MCF 10A (cell line): ENCODE measurements around the gene RRAGC. TPM values are rescaled to one million over a fixed set of nuclear protein-coding genes. Genes with fewer than 3 reads are reported as not detected.
A peak's percentile ranks its signal among the peaks of the same experiment; 100 is the strongest.

ENCODE experiments used
- BruUV-seq: library from RNA; stranded (reverse); fragments of 400-500 nt; replicated peaks from 2 replicates; lab custom pipeline; 2021; lab: Mats Ljungman, UMichigan
- CTCF ChIA-PET: fragments of 300-600 bp; sonication (Branson Sonifier 250); formaldehyde crosslinking; extraction: SDS; loops from one replicate; lab custom pipeline; 2021; ENCODE audit warnings: antibody characterized with exemption, inconsistent platforms; lab: Yijun Ruan, JAX
- POLR2A ChIA-PET: fragments of 300-600, 350-650 bp; sonication (Branson Sonifier 250); formaldehyde crosslinking; extraction: SDS; loops from one replicate; lab custom pipeline; 2020; ENCODE audit warnings: antibody characterized with exemption, inconsistent platforms; lab: Yijun Ruan, JAX
- DNase-seq: peaks from one replicate; pipeline ENCODE4 v3.0.0-alpha.2; 2018; ENCODE audit not compliant: unreplicated experiment
- H3K27ac Mint-ChIP-seq: one replicate; pipeline ENCODE4 v1.8.0; 2022; ENCODE audit warnings: mild to moderate bottlenecking, low read depth, mixed read lengths; ENCODE audit not compliant: unreplicated experiment
- H3K27me3 Mint-ChIP-seq: one replicate; pipeline ENCODE4 v1.8.0; 2022; ENCODE audit warnings: mixed read lengths; ENCODE audit not compliant: insufficient read depth, unreplicated experiment
- H3K36me3 Mint-ChIP-seq: one replicate; pipeline ENCODE4 v1.8.0; 2022; ENCODE audit warnings: mild to moderate bottlenecking, moderate library complexity, mixed read lengths; ENCODE audit not compliant: insufficient read depth, unreplicated experiment
- H3K4me1 Mint-ChIP-seq: one replicate; pipeline ENCODE4 v1.8.0; 2022; ENCODE audit warnings: mixed read lengths; ENCODE audit not compliant: insufficient read depth, unreplicated experiment
- H3K4me3 Mint-ChIP-seq: one replicate; pipeline ENCODE4 v1.8.0; 2022; ENCODE audit warnings: mild to moderate bottlenecking, moderate library complexity, mixed read lengths; ENCODE audit not compliant: unreplicated experiment
- H3K9me3 Mint-ChIP-seq: one replicate; pipeline ENCODE4 v1.8.0; 2022; ENCODE audit warnings: mixed read lengths; ENCODE audit not compliant: unreplicated experiment
- intact Hi-C: fragments of 100-400 bp; cut with micrococcal nuclease; formaldehyde crosslinking; loops from 2 replicates; pipeline ENCODE4 v1.14.1; 2022
- total RNA-seq: library from RNA; stranded (reverse); gene quantifications from 2 replicates; pipeline ENCODE4 v1.2.3, GENCODE V29; 2022
- TF ChIP-seq, protein P1 (sequence below): fragments of 200-600 bp; IDR thresholded peaks from one replicate; pipeline ENCODE4 v1.8.0; 2022; ENCODE audit warnings: antibody characterized with exemption, mild to moderate bottlenecking; ENCODE audit not compliant: unreplicated experiment

Gene RRAGC
- total RNA-seq, 1 experiment from 2014 or later = 23.3 TPM

DNA sequence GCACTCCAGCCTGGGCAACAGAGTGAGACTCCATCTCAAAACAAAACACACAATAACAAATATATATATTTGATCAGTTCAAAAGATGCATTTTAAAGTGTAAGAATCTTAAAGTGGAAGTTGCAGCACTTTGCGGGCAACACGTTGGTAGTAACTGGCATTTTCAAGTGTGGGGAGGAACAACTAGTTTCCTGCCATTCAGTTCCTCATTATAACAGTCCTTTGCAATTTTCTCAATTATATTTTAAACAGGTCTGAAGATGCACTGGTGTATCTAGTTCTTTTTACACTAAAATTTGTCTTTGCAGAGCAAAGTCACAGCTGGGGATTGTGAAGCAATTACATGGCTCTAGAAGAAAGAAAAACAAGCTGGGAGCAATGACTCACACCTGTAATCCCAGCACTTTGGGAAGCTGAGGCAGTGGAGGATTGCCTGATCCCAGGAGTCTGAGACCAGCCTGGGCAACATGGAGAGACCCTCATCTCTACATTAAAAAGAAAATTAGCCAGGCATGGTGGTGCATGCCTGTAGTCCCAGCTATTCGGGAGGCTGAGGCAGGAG is 25.3 kb downstream of the RRAGC start:
- TF ChIP-seq, protein P1, sequence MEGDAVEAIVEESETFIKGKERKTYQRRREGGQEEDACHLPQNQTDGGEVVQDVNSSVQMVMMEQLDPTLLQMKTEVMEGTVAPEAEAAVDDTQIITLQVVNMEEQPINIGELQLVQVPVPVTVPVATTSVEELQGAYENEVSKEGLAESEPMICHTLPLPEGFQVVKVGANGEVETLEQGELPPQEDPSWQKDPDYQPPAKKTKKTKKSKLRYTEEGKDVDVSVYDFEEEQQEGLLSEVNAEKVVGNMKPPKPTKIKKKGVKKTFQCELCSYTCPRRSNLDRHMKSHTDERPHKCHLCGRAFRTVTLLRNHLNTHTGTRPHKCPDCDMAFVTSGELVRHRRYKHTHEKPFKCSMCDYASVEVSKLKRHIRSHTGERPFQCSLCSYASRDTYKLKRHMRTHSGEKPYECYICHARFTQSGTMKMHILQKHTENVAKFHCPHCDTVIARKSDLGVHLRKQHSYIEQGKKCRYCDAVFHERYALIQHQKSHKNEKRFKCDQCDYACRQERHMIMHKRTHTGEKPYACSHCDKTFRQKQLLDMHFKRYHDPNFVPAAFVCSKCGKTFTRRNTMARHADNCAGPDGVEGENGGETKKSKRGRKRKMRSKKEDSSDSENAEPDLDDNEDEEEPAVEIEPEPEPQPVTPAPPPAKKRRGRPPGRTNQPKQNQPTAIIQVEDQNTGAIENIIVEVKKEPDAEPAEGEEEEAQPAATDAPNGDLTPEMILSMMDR = no peak
- POLR2A ChIA-PET = interaction anchor here (0.7 to 1.9 kb wide), 7 partner anchors 8 to 822 kb away, joined by 3 to 16 read pairs (median 3); partner anchors contain the start of gene UTP11

DNA sequence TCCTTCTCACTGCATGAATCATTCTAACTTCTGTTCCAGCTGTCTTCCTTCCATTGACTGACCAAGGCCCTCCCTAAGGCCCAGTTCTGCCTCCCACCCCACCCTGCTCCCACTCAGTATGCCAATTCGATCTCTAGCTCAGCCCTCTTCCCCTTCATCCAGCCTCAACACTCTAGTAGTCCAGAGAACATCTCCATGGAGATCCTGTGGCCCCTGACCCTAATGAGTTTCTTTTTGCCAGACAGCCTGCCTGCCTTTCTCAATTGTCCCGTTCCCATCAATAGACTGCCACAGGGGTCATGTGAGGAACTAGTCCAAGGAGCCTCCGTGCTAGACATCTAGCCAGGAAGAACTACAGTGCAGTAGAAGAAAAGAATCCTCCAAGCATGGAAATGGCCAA is 26.4 kb downstream of the RRAGC start:
- ChIA-PET POLR2A (no interaction called here), CTCF (interaction anchor here (0.8 to 2.7 kb wide), 5 partner anchors 9 to 814 kb away, joined by 3 to 29 read pairs (median 5); no protein-coding TSS in a partner anchor)
- no TSS peak for BruUV-seq
- Mint-ChIP-seq H3K4me1 (peaks cover 6% of the 10 kb centered on the region), H3K9me3 (no peaks in the 10 kb centered on the region), H3K27me3 (peaks cover 29% of the 10 kb centered on the region), H3K4me3 (no peak overlapping the region), H3K36me3 (peaks cover 6% of the 10 kb centered on the region), H3K27ac (no peak overlapping the region)
- TF ChIP-seq, protein P1 = no peak
- DNase-seq = no peak
- intact Hi-C loops = loop anchor here (10.0 kb wide), 3 partner anchors 248 to 938 kb away; no protein-coding TSS in a partner anchor

More for the DNA sequence above, 25.3 kb downstream of the RRAGC start:
- Mint-ChIP-seq H3K36me3 (peaks cover 18% of the 10 kb centered on the region), H3K27ac (no peak overlapping the region), H3K4me3 (no peak overlapping the region), H3K4me1 (peaks cover 6% of the 10 kb centered on the region), H3K27me3 (peaks cover 21% of the 10 kb centered on the region), H3K9me3 (no peaks in the 10 kb centered on the region)
- CTCF ChIA-PET = interaction anchor here (0.5 to 1.9 kb wide), 20 partner anchors 15 to 1219 kb away, joined by 3 to 26 read pairs (median 4); partner anchors contain the start of gene UTP11
- BruUV-seq = no TSS peak
- intact Hi-C loops = loop anchor here (10.0 kb wide), 3 partner anchors 250 to 940 kb away; no protein-coding TSS in a partner anchor
- peak; percentile 38 for DNase-seq

DNA sequence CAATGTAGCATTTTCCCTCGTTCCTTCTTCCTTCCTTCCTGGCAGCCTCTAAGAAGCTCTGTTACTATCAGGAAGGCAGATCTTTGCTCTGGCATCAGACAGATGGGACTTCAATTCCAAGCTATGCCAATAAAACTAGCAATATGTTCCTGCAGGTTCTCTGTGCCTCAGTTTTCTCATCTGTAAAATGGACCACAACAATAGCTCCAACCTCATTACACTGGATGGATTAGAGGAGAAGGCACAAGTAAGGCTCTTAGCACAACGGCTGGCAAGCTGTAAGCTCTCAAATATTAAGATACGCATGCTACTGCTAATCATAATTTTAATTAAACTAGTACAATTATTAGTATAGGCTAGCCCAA is 27.2 kb downstream of the RRAGC start:
- ChIA-PET CTCF (interaction anchor here (0.5 to 2.7 kb wide), 9 partner anchors 8 to 850 kb away, joined by 3 to 29 read pairs (median 5); partner anchors contain the start of gene POU3F1), POLR2A (interaction anchor here (0.6 to 0.7 kb wide), 3 partner anchors 260 to 1341 kb away, joined by 3 to 4 read pairs (median 3); no protein-coding TSS in a partner anchor)
- intact Hi-C loops = loop anchor here (10.0 kb wide), 3 partner anchors 248 to 938 kb away; no protein-coding TSS in a partner anchor
- Mint-ChIP-seq H3K9me3 (no peaks in the 10 kb centered on the region), H3K36me3 (no peaks in the 10 kb centered on the region), H3K27ac (no peak overlapping the region), H3K27me3 (peaks cover 29% of the 10 kb centered on the region), H3K4me1 (peaks cover 6% of the 10 kb centered on the region), H3K4me3 (no peak overlapping the region)
- BruUV-seq = no TSS peak
- DNase-seq = no peak
- TF ChIP-seq, protein P1 = no peak

DNA sequence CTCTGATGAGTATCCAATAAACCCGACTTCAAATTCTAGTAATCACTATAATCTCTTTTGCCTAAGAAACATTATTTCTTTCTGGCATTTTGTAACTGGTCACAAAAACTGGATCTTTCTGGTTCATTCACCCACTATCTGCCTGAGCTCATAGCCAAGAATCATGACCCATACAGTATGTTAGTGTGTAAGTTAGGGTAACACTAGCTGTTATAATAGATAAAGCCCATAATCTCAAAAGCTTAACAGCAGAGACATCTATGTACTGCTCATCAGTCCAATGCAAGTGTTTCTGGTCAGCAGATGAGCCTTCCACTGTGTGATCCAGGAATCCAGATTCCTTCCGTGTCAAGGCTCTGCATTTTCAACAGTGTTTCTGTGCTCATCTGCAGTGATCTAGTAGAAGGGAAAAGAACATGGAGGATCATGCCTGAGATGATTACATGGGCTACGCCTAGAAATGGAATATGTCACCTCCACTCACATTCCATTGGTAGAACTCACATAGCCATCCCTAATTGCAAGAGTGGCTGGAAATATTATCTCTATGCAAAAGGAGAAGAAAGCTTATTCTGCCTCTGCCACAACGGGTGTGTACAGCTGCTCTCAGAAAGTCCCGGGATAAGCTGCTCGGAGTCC is 27.7 kb downstream of the RRAGC start:
- Mint-ChIP-seq H3K9me3 (no peaks in the 10 kb centered on the region), H3K4me1 (peaks cover 6% of the 10 kb centered on the region), H3K27ac (no peak overlapping the region), H3K36me3 (no peaks in the 10 kb centered on the region), H3K27me3 (peaks cover 29% of the 10 kb centered on the region), H3K4me3 (no peak overlapping the region)
- CTCF ChIA-PET = interaction anchor here (0.5 to 2.7 kb wide), 10 partner anchors 8 to 849 kb away, joined by 3 to 29 read pairs (median 4); partner anchors contain the start of gene POU3F1
- DNase-seq = no peak
- TF ChIP-seq, protein P1 = no peak
- intact Hi-C loops = loop anchor here (10.0 kb wide), 3 partner anchors 247 to 937 kb away; no protein-coding TSS in a partner anchor
- no TSS peak for BruUV-seq
- POLR2A ChIA-PET = interaction anchor here (0.6 to 1.0 kb wide), 4 partner anchors 261 to 1340 kb away, joined by 3 to 4 read pairs (median 3); no protein-coding TSS in a partner anchor
